HCT116 (cell line): ENCODE results near the gene DCHS2.

Experiments
- POLR2AphosphoS5 ChIP-seq: IDR thresholded peaks from 2 replicates; pipeline ENCODE4 v1.6.1; 2011; ENCODE audit warnings: mild to moderate bottlenecking, low read depth, low read length, moderate library complexity
- TF ChIP-seq, protein P1 (sequence below), 3 experiments: fragments of 200-600 bp in 1 of 3; sonication (generic) in 1 of 3; IDR thresholded peaks in 2 of 3; conservative IDR thresholded peaks in 1 of 3; 2 replicates each; pipeline ENCODE4 v1.5.1; 2012 to 2017; ENCODE audit warnings: low read depth in 2 of 3, low read length in 2 of 3, antibody characterized with exemption in 1 of 3, borderline replicate concordance in 1 of 3, control low read depth in 1 of 3, mild to moderate bottlenecking in 1 of 3, mixed read lengths in 1 of 3, mixed run types in 1 of 3, moderate library complexity in 1 of 3; ENCODE audit not compliant: insufficient read depth in 1 of 3

DNA sequence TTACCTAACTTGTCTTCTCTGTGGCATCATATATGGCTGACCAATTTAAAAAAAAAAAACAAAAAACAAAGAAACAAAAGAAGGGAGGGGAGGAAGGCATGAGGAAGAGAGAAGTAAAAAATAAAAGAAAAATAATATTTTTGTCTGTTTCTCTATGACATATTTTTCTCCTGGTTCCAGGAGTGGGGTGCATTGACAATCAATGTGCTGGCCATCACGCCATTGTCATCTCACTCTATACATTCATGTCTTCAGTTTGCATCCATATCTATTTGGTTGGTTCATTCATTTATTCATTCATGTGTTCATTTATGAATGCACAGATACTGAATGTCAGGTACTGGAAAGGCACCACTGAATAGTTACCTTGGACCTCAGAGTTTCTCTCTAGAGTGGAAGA, 183.4 kb downstream of the DCHS2 start:
- TF ChIP-seq, protein P1, sequence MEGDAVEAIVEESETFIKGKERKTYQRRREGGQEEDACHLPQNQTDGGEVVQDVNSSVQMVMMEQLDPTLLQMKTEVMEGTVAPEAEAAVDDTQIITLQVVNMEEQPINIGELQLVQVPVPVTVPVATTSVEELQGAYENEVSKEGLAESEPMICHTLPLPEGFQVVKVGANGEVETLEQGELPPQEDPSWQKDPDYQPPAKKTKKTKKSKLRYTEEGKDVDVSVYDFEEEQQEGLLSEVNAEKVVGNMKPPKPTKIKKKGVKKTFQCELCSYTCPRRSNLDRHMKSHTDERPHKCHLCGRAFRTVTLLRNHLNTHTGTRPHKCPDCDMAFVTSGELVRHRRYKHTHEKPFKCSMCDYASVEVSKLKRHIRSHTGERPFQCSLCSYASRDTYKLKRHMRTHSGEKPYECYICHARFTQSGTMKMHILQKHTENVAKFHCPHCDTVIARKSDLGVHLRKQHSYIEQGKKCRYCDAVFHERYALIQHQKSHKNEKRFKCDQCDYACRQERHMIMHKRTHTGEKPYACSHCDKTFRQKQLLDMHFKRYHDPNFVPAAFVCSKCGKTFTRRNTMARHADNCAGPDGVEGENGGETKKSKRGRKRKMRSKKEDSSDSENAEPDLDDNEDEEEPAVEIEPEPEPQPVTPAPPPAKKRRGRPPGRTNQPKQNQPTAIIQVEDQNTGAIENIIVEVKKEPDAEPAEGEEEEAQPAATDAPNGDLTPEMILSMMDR (IDR thresholded peaks at IDR 0.05 in 2 of 3, conservative IDR thresholded peaks at IDR 0.05 in 1 of 3; ENCODE audit: borderline replicate concordance in 1 of 3, insufficient read depth in 1 of 3, low read depth in 2 of 3, low read length in 2 of 3): no peak
- no peak for TF ChIP-seq POLR2AphosphoS5
